GM12878 (cell line): ENCODE data around the gene CDK4. TPM values are rescaled to one million over a fixed set of nuclear protein-coding genes. Genes with fewer than 3 reads are reported as not detected.

Source experiments
- BMI1 ChIP-seq: fragments of 450-650 bp; IDR thresholded peaks from 2 replicates; pipeline ENCODE4 v1.6.1; 2016; ENCODE audit warnings: mild to moderate bottlenecking, moderate library complexity, borderline replicate concordance
- CBFB ChIP-seq: IDR thresholded peaks from 2 replicates; pipeline ENCODE4 v1.6.1; 2016; ENCODE audit warnings: antibody characterized with exemption, low read depth
- CBX3 ChIP-seq: fragments of 200-600 bp; sonication (generic); IDR thresholded peaks from 2 replicates; pipeline ENCODE4 v1.6.1; 2016; ENCODE audit warnings: low read depth, borderline replicate concordance
- CREM ChIP-seq: IDR thresholded peaks from 2 replicates; pipeline ENCODE4 v1.6.1; 2014; ENCODE audit warnings: antibody characterized with exemption, low read depth
- CUX1 ChIP-seq: IDR thresholded peaks from 2 replicates; pipeline ENCODE4 v1.6.1; 2012; ENCODE audit warnings: improper control_type of control experiment, low read depth, low read length; ENCODE audit not compliant: insufficient replicate concordance
- ETV6 ChIP-seq, 2 experiments: fragments of 450-650 bp in 1 of 2; IDR thresholded peaks in 1 of 2; conservative IDR thresholded peaks in 1 of 2; 2 replicates each; pipeline ENCODE4 v1.6.1; 2014; ENCODE audit warnings: antibody characterized with exemption in 1 of 2, borderline replicate concordance in 1 of 2, low read depth in 1 of 2, mild to moderate bottlenecking in 1 of 2, moderate library complexity in 1 of 2
- FOXK2 ChIP-seq: fragments of 450-650 bp; IDR thresholded peaks from 2 replicates; pipeline ENCODE4 v1.6.1; 2017; ENCODE audit warnings: mild to moderate bottlenecking, moderate library complexity
- GABPA ChIP-seq: IDR thresholded peaks from 2 replicates; pipeline ENCODE4 v1.6.1; 2014; ENCODE audit warnings: antibody characterized with exemption, low read depth, mild to moderate bottlenecking, inconsistent platforms
- GATAD2B ChIP-seq: fragments of 450-650 bp; conservative IDR thresholded peaks from 2 replicates; pipeline ENCODE4 v1.6.1; 2017; ENCODE audit warnings: low read depth, mild to moderate bottlenecking, moderate library complexity
- IRF5 ChIP-seq: fragments of 450-650 bp; IDR thresholded peaks from 2 replicates; pipeline ENCODE4 v1.6.1; 2017; ENCODE audit warnings: borderline replicate concordance
- NFXL1 ChIP-seq: fragments of 450-650 bp; IDR thresholded peaks from 2 replicates; pipeline ENCODE4 v1.6.1; 2017; ENCODE audit warnings: antibody characterized with exemption, mild to moderate bottlenecking, borderline replicate concordance
- NFYA ChIP-seq: IDR thresholded peaks from 2 replicates; pipeline ENCODE4 v1.6.1; 2011; ENCODE audit warnings: low read depth, mild to moderate bottlenecking, low read length, improper control_type of control experiment, borderline replicate concordance
- NR2F1 ChIP-seq: fragments of 450-650 bp; conservative IDR thresholded peaks from 2 replicates; pipeline ENCODE4 v1.6.1; 2017; ENCODE audit warnings: mild to moderate bottlenecking
- POLR2AphosphoS5 ChIP-seq: IDR thresholded peaks from 2 replicates; pipeline ENCODE4 v1.6.1; 2011; ENCODE audit warnings: mild to moderate bottlenecking, low read length, inconsistent platforms
- RB1 ChIP-seq: fragments of 450-650 bp; formaldehyde crosslinking; IDR thresholded peaks from 2 replicates; pipeline ENCODE4 v1.6.1; 2017; ENCODE audit warnings: mild to moderate bottlenecking, borderline replicate concordance
- RUNX3 ChIP-seq: IDR thresholded peaks from 2 replicates; pipeline ENCODE4 v1.6.1; 2012; ENCODE audit warnings: low read length, inconsistent platforms
- SIN3A ChIP-seq: IDR thresholded peaks from 2 replicates; pipeline ENCODE4 v1.6.1; 2012; ENCODE audit warnings: low read depth, low read length, improper control_type of control experiment
- SMARCA5 ChIP-seq: fragments of 450-650 bp; IDR thresholded peaks from 2 replicates; pipeline ENCODE4 v1.6.1; 2017; ENCODE audit warnings: mild to moderate bottlenecking
- SP1 ChIP-seq: IDR thresholded peaks from one replicate; pipeline ENCODE4 v1.6.1; 2011; ENCODE audit warnings: low read depth, low read length
- SRF ChIP-seq, 2 experiments: IDR thresholded peaks; 2 replicates each; pipeline ENCODE4 v1.6.1; 2011; ENCODE audit warnings: low read depth in 2 of 2, low read length in 2 of 2, mild to moderate bottlenecking in 1 of 2, moderate library complexity in 1 of 2
- SUZ12 ChIP-seq: fragments of 200-600 bp; sonication (generic); IDR thresholded peaks from one replicate; pipeline ENCODE4 v1.6.1; 2018; ENCODE audit warnings: antibody characterized with exemption, mild to moderate bottlenecking; ENCODE audit not compliant: unreplicated experiment
- USF2 ChIP-seq: IDR thresholded peaks from 2 replicates; pipeline ENCODE4 v1.6.1; 2011; ENCODE audit warnings: low read depth, low read length, improper control_type of control experiment, borderline replicate concordance
- ZNF207 ChIP-seq: fragments of 450-650 bp; IDR thresholded peaks from 2 replicates; pipeline ENCODE4 v1.6.1; 2014; ENCODE audit warnings: antibody characterized with exemption, mild to moderate bottlenecking, borderline replicate concordance
- ZNF24 ChIP-seq: fragments of 450-650 bp; IDR thresholded peaks from 2 replicates; pipeline ENCODE4 v1.6.1; 2017; ENCODE audit warnings: antibody characterized with exemption, mild to moderate bottlenecking
- ZNF384 ChIP-seq: IDR thresholded peaks from 2 replicates; pipeline ENCODE4 v1.6.1; 2012; ENCODE audit warnings: low read depth, mild to moderate bottlenecking, low read length, improper control_type of control experiment, borderline replicate concordance
- polyA plus RNA-seq, 11 experiments: library from polyadenylated mRNA; depleted of rRNA in 4 of 11; unstranded in 6 of 11; stranded (reverse) in 5 of 11; fragments of >200 nt; fragmentation: Nextera tagmentation in 4 of 11; fragmentation: Illumina TruSeq in 1 of 11; extraction: Ambion mirVana in 4 of 11; extraction: Trizol in 1 of 11; gene quantifications; 1 replicate in 1 of 11; 2 replicates in 10 of 11; pipeline versions ENCODE4 v1.2.1 to v1.2.3, GENCODE V29; 2011 to 2016; ENCODE audit warnings: inconsistent platforms in 2 of 11, missing spikeins in 2 of 11, low read depth in 1 of 11
- total RNA-seq, 4 experiments: library from RNA; depleted of rRNA in 3 of 4; stranded (reverse); fragments of >200 nt in 3 of 4; fragmentation: Illumina TruSeq in 1 of 4; extraction: Trizol in 1 of 4; gene quantifications; 2 replicates each; pipeline versions ENCODE4 v1.2.1 to v1.2.3, GENCODE V29; 2013 to 2021

CDK4 gene
- total and polyA plus RNA-seq, 10 of the 15 experiments (the other 5 are each of a cell fraction or from before 2014, with no cell fraction given), result 26.1 to 385 (median 221) TPM

- TF ChIP-seq RUNX3 (no peak; the same call in 1 of the 2 replicates), FOXK2 (no peak), NFYA (no peak), USF2 (no peak), GABPA (no peak), SMARCA5 (peak; percentile 73; the same call in 1 of the 2 replicates), SUZ12 (no peak), CBFB (no peak; the same call in 1 of the 2 replicates), GATAD2B (no peak; the same call in 1 of the 2 replicates), CBX3 (no peak), SIN3A (no peak), ZNF24 (no peak), ZNF384 (no peak), ETV6 (conservative IDR thresholded peaks at IDR 0.05 in 1 of 2, IDR thresholded peaks at IDR 0.05 in 1 of 2; ENCODE audit: borderline replicate concordance in 1 of 2, low read depth in 1 of 2) (no peak), NR2F1 (0 out of 2 replicates have a peak, but pooled peaks have one; percentile 8), CUX1 (no peak), BMI1 (no peak), SRF (IDR thresholded peaks at IDR 0.05; ENCODE audit: low read depth in 2 of 2, low read length in 2 of 2) (0 out of 4 replicates have a peak, but pooled peaks of 1 of the 2 experiments have one; percentile 13), RB1 (peak; percentile 56; the same call in 1 of the 2 replicates), IRF5 (no peak), ZNF207 (no peak), NFXL1 (no peak), SP1 (no peak), POLR2AphosphoS5 (no peak), CREM (peak; percentile 98)
Measured at GRCh38 chr12:57744194-57744776, 7.8 kb downstream of the CDK4 start (continued).
